Measurements from ENCODE around the gene MAP2K6. TPM values are rescaled to one million over a fixed set of nuclear protein-coding genes. Genes with fewer than 3 reads are reported as not detected.

Gene MAP2K6
- total RNA-seq, 1 donor from 2014 or later, result 2.0 TPM

DNA sequence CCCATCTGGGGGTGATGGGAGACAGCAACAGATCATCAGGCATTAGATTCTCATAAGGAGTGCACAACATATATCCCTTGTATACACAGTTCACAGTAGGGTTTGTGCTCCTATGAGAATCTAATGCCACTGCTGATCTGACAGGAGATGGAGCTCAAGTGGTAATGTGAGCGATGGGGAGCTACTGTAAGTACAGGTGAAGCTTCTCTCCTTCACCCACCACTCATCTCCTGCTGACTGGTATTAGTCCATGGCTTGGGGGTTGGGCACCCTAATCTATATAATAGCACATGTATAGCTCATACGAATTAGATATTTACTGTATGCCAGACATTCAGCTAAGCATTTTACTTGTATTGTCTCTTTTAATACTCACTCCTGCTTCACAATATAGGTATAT lies 101.7 kb downstream of the MAP2K6 start:
- H3K4me3 ChIP-seq, result no peak overlapping the region
- H3K36me3 ChIP-seq, result peaks cover 23% of the 10 kb centered on the region
- intact Hi-C loops (cut with micrococcal nuclease), result no loop called here
- no peaks in the 10 kb centered on the region for H3K4me1 ChIP-seq
- DNase-seq, result no peak
- H3K27me3 ChIP-seq (ENCODE audit: low read depth), result no peaks in the 10 kb centered on the region
- TF ChIP-seq, protein P1, sequence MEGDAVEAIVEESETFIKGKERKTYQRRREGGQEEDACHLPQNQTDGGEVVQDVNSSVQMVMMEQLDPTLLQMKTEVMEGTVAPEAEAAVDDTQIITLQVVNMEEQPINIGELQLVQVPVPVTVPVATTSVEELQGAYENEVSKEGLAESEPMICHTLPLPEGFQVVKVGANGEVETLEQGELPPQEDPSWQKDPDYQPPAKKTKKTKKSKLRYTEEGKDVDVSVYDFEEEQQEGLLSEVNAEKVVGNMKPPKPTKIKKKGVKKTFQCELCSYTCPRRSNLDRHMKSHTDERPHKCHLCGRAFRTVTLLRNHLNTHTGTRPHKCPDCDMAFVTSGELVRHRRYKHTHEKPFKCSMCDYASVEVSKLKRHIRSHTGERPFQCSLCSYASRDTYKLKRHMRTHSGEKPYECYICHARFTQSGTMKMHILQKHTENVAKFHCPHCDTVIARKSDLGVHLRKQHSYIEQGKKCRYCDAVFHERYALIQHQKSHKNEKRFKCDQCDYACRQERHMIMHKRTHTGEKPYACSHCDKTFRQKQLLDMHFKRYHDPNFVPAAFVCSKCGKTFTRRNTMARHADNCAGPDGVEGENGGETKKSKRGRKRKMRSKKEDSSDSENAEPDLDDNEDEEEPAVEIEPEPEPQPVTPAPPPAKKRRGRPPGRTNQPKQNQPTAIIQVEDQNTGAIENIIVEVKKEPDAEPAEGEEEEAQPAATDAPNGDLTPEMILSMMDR (IDR thresholded peaks at IDR 0.05; ENCODE audit: borderline replicate concordance), result no peak
- no peak overlapping the region for H3K27ac ChIP-seq (replicated peaks)
- no peaks in the 10 kb centered on the region for H3K9me3 ChIP-seq (replicated peaks)

DNA sequence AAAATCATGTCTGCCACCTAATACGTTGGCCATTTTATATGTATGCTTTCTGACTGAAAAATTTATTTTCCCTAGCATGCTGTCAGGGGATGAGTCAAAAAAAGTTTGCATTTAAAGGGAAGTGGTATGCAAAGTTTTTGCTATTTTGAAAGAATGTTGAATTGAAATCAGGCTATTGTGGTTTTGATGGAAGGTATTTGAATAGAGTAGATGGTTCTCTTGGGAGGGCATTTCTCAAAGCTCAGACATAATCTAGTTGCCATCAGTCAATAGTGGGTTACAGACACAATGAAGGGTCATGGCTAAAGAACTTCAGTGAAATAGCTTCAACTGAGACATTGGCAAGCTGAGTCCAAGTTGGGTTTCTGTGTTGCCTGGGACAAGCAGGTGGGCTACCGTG lies 102.4 kb downstream of the MAP2K6 start:
- intact Hi-C loops (cut with micrococcal nuclease), result no loop called here
- Histone ChIP-seq H3K36me3 (peaks cover 23% of the 10 kb centered on the region), H3K4me3 (no peak overlapping the region), H3K27ac (replicated peaks) (no peak overlapping the region), H3K4me1 (no peaks in the 10 kb centered on the region), H3K27me3 (ENCODE audit: low read depth) (no peaks in the 10 kb centered on the region), H3K9me3 (replicated peaks) (no peaks in the 10 kb centered on the region)
- no peak for DNase-seq
- TF ChIP-seq, protein P1 (IDR thresholded peaks at IDR 0.05; ENCODE audit: borderline replicate concordance), result no peak

DNA sequence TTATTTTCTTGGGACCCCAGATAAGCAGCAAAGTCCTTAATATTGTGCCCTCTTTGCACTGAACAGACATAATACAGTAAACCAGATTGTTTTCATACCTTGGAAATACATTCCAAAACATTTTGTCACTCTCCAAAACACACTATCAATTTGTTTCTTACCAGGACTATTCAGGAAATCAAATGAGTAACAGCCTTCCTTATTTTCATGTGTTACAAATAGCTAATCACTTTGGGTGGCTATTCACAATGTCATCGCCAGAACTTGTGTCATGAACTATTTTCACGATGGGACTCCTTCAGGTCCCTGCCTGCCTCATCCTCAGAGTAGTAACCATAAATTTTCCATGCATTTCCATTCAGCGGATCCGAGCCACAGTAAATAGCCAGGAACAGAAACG lies 104.5 kb downstream of the MAP2K6 start:
- no peak for DNase-seq
- Histone ChIP-seq H3K27ac (replicated peaks) (no peak overlapping the region), H3K9me3 (replicated peaks) (no peaks in the 10 kb centered on the region), H3K4me1 (no peaks in the 10 kb centered on the region), H3K4me3 (no peak overlapping the region), H3K27me3 (ENCODE audit: low read depth) (no peaks in the 10 kb centered on the region), H3K36me3 (peaks cover 23% of the 10 kb centered on the region)
- TF ChIP-seq, protein P1 (IDR thresholded peaks at IDR 0.05; ENCODE audit: borderline replicate concordance), result no peak
- intact Hi-C loops (cut with micrococcal nuclease), result no loop called here

DNA sequence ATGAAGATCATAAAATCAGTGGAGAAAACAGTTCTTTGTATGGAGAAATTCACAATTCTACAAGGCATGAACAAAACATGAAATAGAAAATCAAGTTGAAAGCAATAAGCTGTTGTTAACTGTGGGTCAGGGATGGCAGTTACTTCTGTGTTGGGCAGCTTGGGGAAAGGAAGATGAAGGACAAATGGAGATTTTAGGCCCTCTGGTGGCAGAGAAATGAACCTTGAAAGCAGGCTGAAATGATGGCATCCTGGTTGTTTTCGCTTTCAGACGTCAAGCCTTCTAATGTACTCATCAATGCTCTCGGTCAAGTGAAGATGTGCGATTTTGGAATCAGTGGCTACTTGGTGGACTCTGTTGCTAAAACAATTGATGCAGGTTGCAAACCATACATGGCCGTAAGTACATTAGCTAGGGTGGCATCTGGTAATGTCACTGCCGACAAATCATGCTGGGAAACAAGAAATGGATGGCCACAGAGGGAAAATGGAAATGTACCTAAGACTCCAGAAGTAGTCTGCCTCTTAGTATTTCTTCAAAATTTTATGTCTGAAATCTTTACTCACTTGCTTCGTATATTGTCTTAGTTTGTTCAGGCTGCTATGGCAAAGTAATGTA lies 108.9 kb downstream of the MAP2K6 start:
- intact Hi-C loops (cut with micrococcal nuclease), result loop anchor here (5.0 kb wide), 1 partner anchor 186 kb away; no protein-coding TSS in a partner anchor
- TF ChIP-seq, protein P1 (IDR thresholded peaks at IDR 0.05; ENCODE audit: borderline replicate concordance), result peak; percentile 75
- peaks cover 10% of the 10 kb centered on the region for H3K36me3 ChIP-seq
- peak overlapping the region; percentile 11 for H3K27ac ChIP-seq (replicated peaks)
- DNase-seq, result no peak
- H3K27me3 ChIP-seq (ENCODE audit: low read depth), result no peaks in the 10 kb centered on the region
- H3K4me1 ChIP-seq, result peaks cover 5% of the 10 kb centered on the region
- no peaks in the 10 kb centered on the region for H3K9me3 ChIP-seq (replicated peaks)
- H3K4me3 ChIP-seq, result no peak overlapping the region

DNA sequence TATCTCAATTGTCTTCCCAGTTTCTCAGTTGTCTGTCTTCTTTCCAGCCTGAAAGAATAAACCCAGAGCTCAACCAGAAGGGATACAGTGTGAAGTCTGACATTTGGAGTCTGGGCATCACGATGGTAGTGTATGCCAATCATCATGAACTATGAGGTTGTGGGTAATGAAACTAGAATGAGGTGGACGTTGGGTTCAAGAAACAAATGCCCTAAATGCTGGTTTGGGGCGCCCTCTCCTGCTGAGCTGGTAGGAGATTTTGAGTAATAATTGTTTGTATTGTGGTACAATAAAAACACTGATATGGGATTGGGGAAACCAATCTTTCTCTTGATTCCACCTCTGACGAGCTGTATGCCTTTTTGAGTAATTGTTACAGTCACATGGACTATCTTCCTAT lies 110.4 kb downstream of the MAP2K6 start:
- intact Hi-C loops (cut with micrococcal nuclease), result loop anchor here (5.0 kb wide), 1 partner anchor 188 kb away; no protein-coding TSS in a partner anchor
- H3K9me3 ChIP-seq (replicated peaks), result no peaks in the 10 kb centered on the region
- no peak for DNase-seq
- peaks cover 5% of the 10 kb centered on the region for H3K4me1 ChIP-seq
- no peaks in the 10 kb centered on the region for H3K27me3 ChIP-seq (ENCODE audit: low read depth)
- TF ChIP-seq, protein P1 (IDR thresholded peaks at IDR 0.05; ENCODE audit: borderline replicate concordance), result no peak
- H3K4me3 ChIP-seq, result no peak overlapping the region
- H3K36me3 ChIP-seq, result peaks cover 10% of the 10 kb centered on the region
- no peak overlapping the region for H3K27ac ChIP-seq (replicated peaks)
